DOHH2 (cell line): ENCODE measurements around the gene NUMB.

ENCODE experiments used
- H3F3A ChIP-seq: fragments of 200-600 bp; sonication (generic), shearing (Covaris generic); 2 replicates; pipeline ENCODE4 v1.6.0; 2016; ENCODE audit warnings: antibody characterized with exemption, mild to moderate bottlenecking; ENCODE audit not compliant: control insufficient read depth, insufficient read depth
- H3K27ac ChIP-seq: fragments of 200-600 bp; sonication (generic); 2 replicates; pipeline ENCODE4 v1.5.1; 2014; ENCODE audit warnings: low read depth, mild to moderate bottlenecking, low read length, moderate library complexity
- H3K27me3 ChIP-seq: fragments of 200-600 bp; sonication (generic); 2 replicates; pipeline ENCODE4 v1.6.1; 2014; ENCODE audit warnings: mild to moderate bottlenecking, low read length, mixed read lengths; ENCODE audit not compliant: control insufficient read depth
- H3K36me3 ChIP-seq: fragments of 200-600 bp; sonication (generic); 2 replicates; pipeline ENCODE4 v1.6.1; 2014; ENCODE audit warnings: mild to moderate bottlenecking, low read length, moderate library complexity, mixed read lengths; ENCODE audit not compliant: control insufficient read depth
- H3K4me1 ChIP-seq: fragments of 200-600 bp; sonication (generic); 2 replicates; pipeline ENCODE4 v1.6.1; 2014; ENCODE audit warnings: mild to moderate bottlenecking, low read length, mixed read lengths; ENCODE audit not compliant: control insufficient read depth
- H3K4me2 ChIP-seq: fragments of 200-600 bp; sonication (generic); 2 replicates; pipeline ENCODE4 v1.6.0; 2014; ENCODE audit warnings: mild to moderate bottlenecking, low read length, moderate library complexity
- H3K4me3 ChIP-seq: fragments of 200-600 bp; sonication (generic); 2 replicates; pipeline ENCODE4 v1.5.1; 2014; ENCODE audit warnings: mild to moderate bottlenecking, low read length, mixed read lengths
- H3K79me2 ChIP-seq: fragments of 200-600 bp; sonication (generic); 2 replicates; pipeline ENCODE4 v1.6.1; 2014; ENCODE audit warnings: mild to moderate bottlenecking, low read length, mixed read lengths; ENCODE audit not compliant: control insufficient read depth
- H3K9me2 ChIP-seq: fragments of 200-600 bp; sonication (generic); replicated peaks from 2 replicates; pipeline ENCODE4 v1.6.1; 2014; ENCODE audit warnings: mild to moderate bottlenecking, low read length, mixed read lengths; ENCODE audit not compliant: control insufficient read depth
- H3K9me3 ChIP-seq: fragments of 200-600 bp; sonication (generic); 2 replicates; pipeline ENCODE4 v1.6.1; 2014; ENCODE audit warnings: antibody characterized with exemption, low read length, mixed read lengths; ENCODE audit not compliant: control insufficient read depth, insufficient read depth
- H4K20me1 ChIP-seq: fragments of 200-600 bp; sonication (generic); 2 replicates; pipeline ENCODE4 v1.6.0; 2014; ENCODE audit warnings: low read depth, mild to moderate bottlenecking, antibody characterized with exemption, low read length, moderate library complexity; ENCODE audit not compliant: control insufficient read depth, insufficient read depth
- EZH2phosphoT487 ChIP-seq: fragments of 200-600 bp; sonication (generic); IDR thresholded peaks from 2 replicates; pipeline ENCODE4 v1.6.1; 2017; ENCODE audit warnings: borderline replicate concordance, mild to moderate bottlenecking, antibody characterized with exemption, low read length, moderate library complexity, mixed read lengths
- TF ChIP-seq, protein P1 (sequence below): fragments of 200-600 bp; sonication (generic); IDR thresholded peaks from one replicate; pipeline ENCODE4 v1.5.1; 2014; ENCODE audit warnings: antibody characterized with exemption, mild to moderate bottlenecking, low read depth, low read length; ENCODE audit not compliant: poor library complexity, severe bottlenecking

Gene NUMB

DNA sequence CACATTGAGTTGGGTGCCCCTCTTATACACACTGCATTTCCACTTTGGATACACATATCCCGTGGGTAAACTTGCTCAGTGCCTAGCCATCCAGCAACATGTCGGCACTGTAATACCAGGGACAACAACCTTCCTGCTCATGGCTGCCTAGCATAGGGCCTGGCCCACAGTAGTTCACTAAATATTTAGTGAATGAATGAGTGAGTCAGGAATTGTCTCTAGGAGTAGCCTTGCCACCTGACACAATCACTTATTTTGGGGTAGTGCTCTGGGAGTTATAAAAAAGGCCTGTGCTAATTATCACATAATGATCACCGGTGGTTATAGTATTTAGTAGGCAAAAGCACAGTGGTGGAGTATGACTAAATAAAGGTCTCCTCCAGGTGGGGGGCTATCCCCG lies 8.5 kb upstream of the NUMB start:
- TF ChIP-seq EZH2phosphoT487: no peak
- TF ChIP-seq, protein P1, sequence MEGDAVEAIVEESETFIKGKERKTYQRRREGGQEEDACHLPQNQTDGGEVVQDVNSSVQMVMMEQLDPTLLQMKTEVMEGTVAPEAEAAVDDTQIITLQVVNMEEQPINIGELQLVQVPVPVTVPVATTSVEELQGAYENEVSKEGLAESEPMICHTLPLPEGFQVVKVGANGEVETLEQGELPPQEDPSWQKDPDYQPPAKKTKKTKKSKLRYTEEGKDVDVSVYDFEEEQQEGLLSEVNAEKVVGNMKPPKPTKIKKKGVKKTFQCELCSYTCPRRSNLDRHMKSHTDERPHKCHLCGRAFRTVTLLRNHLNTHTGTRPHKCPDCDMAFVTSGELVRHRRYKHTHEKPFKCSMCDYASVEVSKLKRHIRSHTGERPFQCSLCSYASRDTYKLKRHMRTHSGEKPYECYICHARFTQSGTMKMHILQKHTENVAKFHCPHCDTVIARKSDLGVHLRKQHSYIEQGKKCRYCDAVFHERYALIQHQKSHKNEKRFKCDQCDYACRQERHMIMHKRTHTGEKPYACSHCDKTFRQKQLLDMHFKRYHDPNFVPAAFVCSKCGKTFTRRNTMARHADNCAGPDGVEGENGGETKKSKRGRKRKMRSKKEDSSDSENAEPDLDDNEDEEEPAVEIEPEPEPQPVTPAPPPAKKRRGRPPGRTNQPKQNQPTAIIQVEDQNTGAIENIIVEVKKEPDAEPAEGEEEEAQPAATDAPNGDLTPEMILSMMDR: no peak
- Histone ChIP-seq H3F3A (peaks cover 29% of the 10 kb centered on the region), H3K4me3 (no peak overlapping the region), H3K9me3 (no peaks in the 10 kb centered on the region), H3K4me2 (peak overlapping the region; percentile 99; the same call in 1 of the 2 replicates), H3K9me2 (no peaks in the 10 kb centered on the region), H3K79me2 (no peaks in the 10 kb centered on the region), H3K27me3 (no peaks in the 10 kb centered on the region), H3K4me1 (peaks cover 67% of the 10 kb centered on the region), H3K27ac (peak overlapping the region; percentile 99; the same call in 1 of the 2 replicates), H4K20me1 (no peaks in the 10 kb centered on the region), H3K36me3 (no peaks in the 10 kb centered on the region)

- Histone ChIP-seq H3F3A (peaks cover 36% of the 10 kb centered on the region), H3K4me3 (peak overlapping the region; percentile 74), H3K27ac (peak overlapping the region; percentile 99)
These were observed 7.6 kb upstream of the NUMB start for GRCh38 chr14:73465823-73466532.

DNA sequence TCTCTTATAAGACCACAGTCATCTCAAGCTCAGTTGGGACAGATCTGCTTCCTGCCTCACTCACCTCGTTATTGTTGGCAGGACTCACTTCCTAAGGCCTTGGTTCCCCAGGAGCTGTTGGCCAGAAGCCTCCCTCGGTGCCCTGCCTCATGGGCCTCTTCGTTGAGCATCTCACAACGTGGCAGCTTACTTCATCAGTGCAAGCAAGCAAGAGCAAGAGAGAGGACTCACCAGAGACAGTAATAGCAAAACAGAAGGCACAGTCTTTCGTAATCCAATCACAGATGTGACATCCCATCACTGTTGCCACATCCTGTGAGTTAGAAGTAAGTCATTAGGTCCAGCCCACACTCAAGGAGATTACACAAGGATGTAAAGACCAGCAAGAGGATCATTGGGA lies 5.1 kb upstream of the NUMB start:
- H3K9me2 ChIP-seq: no peaks in the 10 kb centered on the region
- H3F3A ChIP-seq: peaks cover 35% of the 10 kb centered on the region
- H3K4me3 ChIP-seq: peak overlapping the region; percentile 52
- peak overlapping the region; percentile 99 for H3K27ac ChIP-seq
- H3K36me3 ChIP-seq: no peaks in the 10 kb centered on the region
- no peaks in the 10 kb centered on the region for H3K79me2 ChIP-seq
- H3K4me1 ChIP-seq: peaks cover 94% of the 10 kb centered on the region
- no peaks in the 10 kb centered on the region for H4K20me1 ChIP-seq
- H3K4me2 ChIP-seq: peak overlapping the region; percentile 88
- TF ChIP-seq EZH2phosphoT487: no peak
- TF ChIP-seq, protein P1: no peak
- no peaks in the 10 kb centered on the region for H3K9me3 ChIP-seq
- no peaks in the 10 kb centered on the region for H3K27me3 ChIP-seq

More at GRCh38 chr14:73465823-73466532, 7.6 kb upstream of the NUMB start:
- Histone ChIP-seq H3K9me2 (no peaks in the 10 kb centered on the region), H3K4me2 (peak overlapping the region; percentile 99), H3K9me3 (no peaks in the 10 kb centered on the region), H3K36me3 (no peaks in the 10 kb centered on the region), H3K27me3 (no peaks in the 10 kb centered on the region), H3K4me1 (peaks cover 71% of the 10 kb centered on the region), H4K20me1 (no peaks in the 10 kb centered on the region), H3K79me2 (no peaks in the 10 kb centered on the region)
- TF ChIP-seq EZH2phosphoT487: no peak
- TF ChIP-seq, protein P1: no peak
